Activated CD8-positive, alpha-beta T cell treated with anti-CD3 and anti-CD28 coated beads, Interleukin-2, amount 10 ng/mL, durations not matched to agents 7 days and 5 days (primary cell): ENCODE data around the gene HSD17B2. TPM values are rescaled to one million over a fixed set of nuclear protein-coding genes. Genes with fewer than 3 reads are reported as not detected.

ENCODE experiments used
- ATAC-seq: fragments of 150-1000 bp; cut with Tn5 transposase; one replicate; pipeline ENCODE4 v1.10.0; 2021; ENCODE audit warnings: moderate library complexity
- CTCF ChIA-PET: fragments of 350-600 bp; sonication (Branson Sonifier 250); formaldehyde crosslinking; loops from one replicate; lab custom pipeline; 2021; ENCODE audit warnings: antibody characterized with exemption; lab: Charles Lee
- POLR2A ChIA-PET: fragments of 350-600 bp; sonication (Branson Sonifier 250); formaldehyde crosslinking; loops from one replicate; lab custom pipeline; 2021; ENCODE audit warnings: antibody characterized with exemption; lab: Charles Lee
- DNase-seq: peaks from one replicate; pipeline ENCODE4 v3.0.0-alpha.2; 2020
- H3K27ac Mint-ChIP-seq: one replicate; pipeline ENCODE4 v1.8.0; 2021; ENCODE audit warnings: mild to moderate bottlenecking, mixed read lengths
- H3K27me3 Mint-ChIP-seq: one replicate; pipeline ENCODE4 v1.8.0; 2021; ENCODE audit warnings: low read depth, mixed read lengths
- H3K36me3 Mint-ChIP-seq: one replicate; pipeline ENCODE4 v1.8.0; 2021; ENCODE audit warnings: low read depth, mixed read lengths
- H3K4me1 Mint-ChIP-seq: one replicate; pipeline ENCODE4 v1.8.0; 2021; ENCODE audit warnings: low read depth, mixed read lengths
- H3K4me3 Mint-ChIP-seq: one replicate; pipeline ENCODE4 v1.8.0; 2021; ENCODE audit warnings: mild to moderate bottlenecking, mixed read lengths
- H3K9me3 Mint-ChIP-seq: one replicate; pipeline ENCODE4 v1.8.0; 2022; ENCODE audit warnings: mixed read lengths; ENCODE audit not compliant: insufficient read depth
- total RNA-seq, 2 experiments: library from RNA; stranded (reverse); gene quantifications; one replicate each; pipeline ENCODE4 v1.2.3, GENCODE V29; 2021

HSD17B2 gene
- total RNA-seq, 2 experiments from 2014 or later = not detected

- H3K4me3 Mint-ChIP-seq = no peak overlapping the region
- CTCF ChIA-PET = no interaction called here
- H3K9me3 Mint-ChIP-seq = no peaks in the 10 kb centered on the region
Measured at GRCh38 chr16:82042846-82043245, 7.8 kb downstream of the HSD17B2 start.

GRCh38 chr16:82043680-82044584 is 8.9 kb downstream of the HSD17B2 start:
- peaks cover 27% of the 10 kb centered on the region for H3K27me3 Mint-ChIP-seq
- H3K9me3 Mint-ChIP-seq = no peaks in the 10 kb centered on the region
- no peaks in the 10 kb centered on the region for H3K4me1 Mint-ChIP-seq
- ChIA-PET POLR2A (no interaction called here), CTCF (no interaction called here)
- DNase-seq = no peak
- H3K27ac Mint-ChIP-seq = no peak overlapping the region
- H3K36me3 Mint-ChIP-seq = no peaks in the 10 kb centered on the region
- ATAC-seq = no peak
- no peak overlapping the region for H3K4me3 Mint-ChIP-seq

More at GRCh38 chr16:82042846-82043245, 7.8 kb downstream of the HSD17B2 start:
- ATAC-seq = no peak
- Mint-ChIP-seq H3K27ac (no peak overlapping the region), H3K4me1 (no peaks in the 10 kb centered on the region), H3K27me3 (peaks cover 28% of the 10 kb centered on the region), H3K36me3 (no peaks in the 10 kb centered on the region)
- POLR2A ChIA-PET = no interaction called here
- no peak for DNase-seq

GRCh38 chr16:82044585-82044911 is 9.5 kb downstream of the HSD17B2 start:
- no peak overlapping the region for H3K27ac Mint-ChIP-seq
- CTCF ChIA-PET = no interaction called here
- ATAC-seq = no peak
- POLR2A ChIA-PET = no interaction called here
- H3K36me3 Mint-ChIP-seq = no peaks in the 10 kb centered on the region
- H3K4me3 Mint-ChIP-seq = no peak overlapping the region
- no peaks in the 10 kb centered on the region for H3K9me3 Mint-ChIP-seq
- DNase-seq = no peak
- no peaks in the 10 kb centered on the region for H3K4me1 Mint-ChIP-seq
- peaks cover 23% of the 10 kb centered on the region for H3K27me3 Mint-ChIP-seq

- CTCF ChIA-PET = interaction anchor here (0.9 kb wide), 1 partner anchor 16 kb away, joined by 4 read pairs; no protein-coding TSS in a partner anchor
- DNase-seq = no peak
- Mint-ChIP-seq H3K27ac (no peak overlapping the region), H3K36me3 (no peaks in the 10 kb centered on the region), H3K4me3 (no peak overlapping the region), H3K9me3 (no peaks in the 10 kb centered on the region), H3K4me1 (no peaks in the 10 kb centered on the region), H3K27me3 (peaks cover 26% of the 10 kb centered on the region)
- no peak for ATAC-seq
- POLR2A ChIA-PET = no interaction called here
Measured at GRCh38 chr16:82045465-82045864, 10.4 kb downstream of the HSD17B2 start.

GRCh38 chr16:82046541-82046940 is 11.5 kb downstream of the HSD17B2 start:
- Mint-ChIP-seq H3K4me1 (no peaks in the 10 kb centered on the region), H3K4me3 (no peak overlapping the region), H3K36me3 (no peaks in the 10 kb centered on the region), H3K27ac (no peak overlapping the region), H3K27me3 (peaks cover 28% of the 10 kb centered on the region), H3K9me3 (no peaks in the 10 kb centered on the region)
- no peak for DNase-seq
- no peak for ATAC-seq
- ChIA-PET CTCF (no interaction called here), POLR2A (no interaction called here)

DNA sequence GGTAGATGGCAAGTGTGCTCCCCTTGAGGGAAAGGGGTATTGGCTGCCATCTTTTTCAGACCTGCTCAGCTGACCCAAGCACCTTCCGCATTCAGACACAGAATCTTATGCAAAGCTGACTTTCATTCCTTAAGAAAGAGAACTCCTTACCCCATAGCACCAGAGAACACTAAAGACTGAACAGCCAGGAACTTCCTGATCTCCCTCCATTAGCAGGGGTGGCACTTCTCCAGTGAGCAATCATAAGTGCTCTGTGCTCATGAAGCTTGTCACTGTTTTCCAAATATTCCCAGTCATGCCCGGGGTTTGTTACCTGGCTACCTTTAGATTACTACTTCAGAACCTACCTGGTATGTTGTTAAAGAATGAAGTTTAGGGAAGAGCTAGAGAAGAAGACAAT is 11.9 kb downstream of the HSD17B2 start:
- CTCF ChIA-PET = no interaction called here
- H3K36me3 Mint-ChIP-seq = no peaks in the 10 kb centered on the region
- H3K27ac Mint-ChIP-seq = no peak overlapping the region

DNA sequence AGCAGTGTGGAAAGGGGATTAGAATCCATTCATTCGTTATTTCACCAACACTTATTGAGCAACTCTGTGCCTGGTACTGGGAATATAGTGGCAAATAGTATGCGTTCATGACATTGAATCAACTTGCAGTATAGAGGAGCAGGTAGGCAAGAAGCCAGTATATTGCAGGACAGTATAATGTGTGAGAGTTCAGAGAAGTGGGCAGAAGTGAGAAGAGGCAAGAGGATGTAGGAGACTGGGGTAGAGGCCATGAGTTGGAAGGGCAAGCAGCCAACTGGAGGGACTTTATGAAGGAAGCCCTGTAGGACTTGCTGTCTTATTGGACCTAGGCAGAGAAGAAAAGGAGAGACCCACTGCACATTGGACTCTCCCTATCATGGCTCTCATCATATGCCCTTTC is 12.3 kb downstream of the HSD17B2 start:
- DNase-seq (no peak), ATAC-seq (no peak)
- no peak overlapping the region for H3K27ac Mint-ChIP-seq
- peaks cover 28% of the 10 kb centered on the region for H3K27me3 Mint-ChIP-seq
- CTCF ChIA-PET = no interaction called here
- H3K4me3 Mint-ChIP-seq = no peak overlapping the region
- no peaks in the 10 kb centered on the region for H3K4me1 Mint-ChIP-seq
- POLR2A ChIA-PET = no interaction called here
- no peaks in the 10 kb centered on the region for H3K9me3 Mint-ChIP-seq
- H3K36me3 Mint-ChIP-seq = no peaks in the 10 kb centered on the region

More for the DNA sequence above, 11.9 kb downstream of the HSD17B2 start:
- no peak for ATAC-seq
- peaks cover 28% of the 10 kb centered on the region for H3K27me3 Mint-ChIP-seq
- H3K4me3 Mint-ChIP-seq = no peak overlapping the region
- no peaks in the 10 kb centered on the region for H3K4me1 Mint-ChIP-seq
- no peaks in the 10 kb centered on the region for H3K9me3 Mint-ChIP-seq
- no peak for DNase-seq
- POLR2A ChIA-PET = no interaction called here

GRCh38 chr16:82047787-82048186 is 12.7 kb downstream of the HSD17B2 start:
- no peak overlapping the region for H3K4me3 Mint-ChIP-seq
- H3K9me3 Mint-ChIP-seq = no peaks in the 10 kb centered on the region
- H3K27me3 Mint-ChIP-seq = peaks cover 28% of the 10 kb centered on the region
- H3K4me1 Mint-ChIP-seq = no peaks in the 10 kb centered on the region
- POLR2A ChIA-PET = no interaction called here
- DNase-seq = no peak
- CTCF ChIA-PET = interaction anchor here (3.7 kb wide), 1 partner anchor 14 kb away, joined by 14 read pairs; no protein-coding TSS in a partner anchor
- ATAC-seq = no peak
- H3K36me3 Mint-ChIP-seq = no peaks in the 10 kb centered on the region
- H3K27ac Mint-ChIP-seq = no peak overlapping the region

GRCh38 chr16:82049484-82049883 is 14.4 kb downstream of the HSD17B2 start:
- CTCF ChIA-PET = interaction anchor here (1.2 to 3.7 kb wide), 2 partner anchors 13 to 181 kb away, joined by 3 to 14 read pairs; no protein-coding TSS in a partner anchor
- Mint-ChIP-seq H3K27me3 (peaks cover 27% of the 10 kb centered on the region), H3K4me1 (no peaks in the 10 kb centered on the region), H3K27ac (no peak overlapping the region), H3K36me3 (no peaks in the 10 kb centered on the region), H3K4me3 (no peak overlapping the region), H3K9me3 (no peaks in the 10 kb centered on the region)
- DNase-seq (no peak), ATAC-seq (no peak)
- POLR2A ChIA-PET = no interaction called here

- Mint-ChIP-seq H3K4me3 (no peak overlapping the region), H3K27ac (no peak overlapping the region), H3K27me3 (peaks cover 31% of the 10 kb centered on the region), H3K36me3 (no peaks in the 10 kb centered on the region), H3K9me3 (no peaks in the 10 kb centered on the region), H3K4me1 (no peaks in the 10 kb centered on the region)
- CTCF ChIA-PET = interaction anchor here (1.2 to 3.7 kb wide), 2 partner anchors 12 to 180 kb away, joined by 3 to 14 read pairs; no protein-coding TSS in a partner anchor
- no peak for ATAC-seq
- no peak for DNase-seq
- POLR2A ChIA-PET = no interaction called here
Measured at GRCh38 chr16:82050506-82050905, 15.5 kb downstream of the HSD17B2 start.

- DNase-seq (no peak), ATAC-seq (no peak)
- ChIA-PET CTCF (interaction anchor here (3.7 kb wide), 1 partner anchor 11 kb away, joined by 14 read pairs; no protein-coding TSS in a partner anchor), POLR2A (no interaction called here)
- no peak overlapping the region for H3K27ac Mint-ChIP-seq
- no peak overlapping the region for H3K4me3 Mint-ChIP-seq
- no peaks in the 10 kb centered on the region for H3K9me3 Mint-ChIP-seq
- H3K4me1 Mint-ChIP-seq = no peaks in the 10 kb centered on the region
- peaks cover 31% of the 10 kb centered on the region for H3K27me3 Mint-ChIP-seq
- no peaks in the 10 kb centered on the region for H3K36me3 Mint-ChIP-seq
Measured at GRCh38 chr16:82050909-82051357, 15.9 kb downstream of the HSD17B2 start.

- no peak for ATAC-seq
- Mint-ChIP-seq H3K27me3 (peaks cover 29% of the 10 kb centered on the region), H3K9me3 (no peaks in the 10 kb centered on the region), H3K4me3 (no peak overlapping the region), H3K36me3 (no peaks in the 10 kb centered on the region), H3K4me1 (no peaks in the 10 kb centered on the region), H3K27ac (no peak overlapping the region)
- CTCF ChIA-PET = no interaction called here
- POLR2A ChIA-PET = no interaction called here
- no peak for DNase-seq
Measured at GRCh38 chr16:82051656-82052055, 16.6 kb downstream of the HSD17B2 start.
